Transverse colon (tissue), 4 donors: Measurements from ENCODE around the gene UTS2R.
A peak's percentile ranks its signal among the peaks of the same experiment; 100 is the strongest.

ENCODE experiments used
- EP300 ChIP-seq: sonication (generic); formaldehyde crosslinking; IDR thresholded peaks from one replicate; pipeline ENCODE4 v1.6.1; 2017; ENCODE audit warnings: antibody characterized with exemption, low read depth
- POLR2A ChIP-seq: fragments of 450-650 bp; IDR thresholded peaks from one replicate; pipeline ENCODE4 v1.6.1; 2016; ENCODE audit warnings: antibody characterized with exemption, mild to moderate bottlenecking, moderate library complexity
- POLR2AphosphoS5 ChIP-seq, 3 donors: sonication (generic); formaldehyde crosslinking; IDR thresholded peaks; one replicate each; pipeline ENCODE4 v1.6.1; 2016; ENCODE audit warnings: antibody characterized with exemption in 3 of 3
- TF ChIP-seq, protein P1 (sequence below), 5 experiments: fragments of 200-600 bp in 3 of 5; fragments of 450-650 bp in 2 of 5; sonication (generic) in 3 of 5; IDR thresholded peaks; 1 replicate in 2 of 5; 2 replicates in 3 of 5; pipeline ENCODE4 v1.5.1; 2016 to 2017; ENCODE audit warnings: antibody characterized with exemption in 5 of 5, inconsistent platforms in 3 of 5, mild to moderate bottlenecking in 2 of 5, moderate library complexity in 1 of 5

DNA sequence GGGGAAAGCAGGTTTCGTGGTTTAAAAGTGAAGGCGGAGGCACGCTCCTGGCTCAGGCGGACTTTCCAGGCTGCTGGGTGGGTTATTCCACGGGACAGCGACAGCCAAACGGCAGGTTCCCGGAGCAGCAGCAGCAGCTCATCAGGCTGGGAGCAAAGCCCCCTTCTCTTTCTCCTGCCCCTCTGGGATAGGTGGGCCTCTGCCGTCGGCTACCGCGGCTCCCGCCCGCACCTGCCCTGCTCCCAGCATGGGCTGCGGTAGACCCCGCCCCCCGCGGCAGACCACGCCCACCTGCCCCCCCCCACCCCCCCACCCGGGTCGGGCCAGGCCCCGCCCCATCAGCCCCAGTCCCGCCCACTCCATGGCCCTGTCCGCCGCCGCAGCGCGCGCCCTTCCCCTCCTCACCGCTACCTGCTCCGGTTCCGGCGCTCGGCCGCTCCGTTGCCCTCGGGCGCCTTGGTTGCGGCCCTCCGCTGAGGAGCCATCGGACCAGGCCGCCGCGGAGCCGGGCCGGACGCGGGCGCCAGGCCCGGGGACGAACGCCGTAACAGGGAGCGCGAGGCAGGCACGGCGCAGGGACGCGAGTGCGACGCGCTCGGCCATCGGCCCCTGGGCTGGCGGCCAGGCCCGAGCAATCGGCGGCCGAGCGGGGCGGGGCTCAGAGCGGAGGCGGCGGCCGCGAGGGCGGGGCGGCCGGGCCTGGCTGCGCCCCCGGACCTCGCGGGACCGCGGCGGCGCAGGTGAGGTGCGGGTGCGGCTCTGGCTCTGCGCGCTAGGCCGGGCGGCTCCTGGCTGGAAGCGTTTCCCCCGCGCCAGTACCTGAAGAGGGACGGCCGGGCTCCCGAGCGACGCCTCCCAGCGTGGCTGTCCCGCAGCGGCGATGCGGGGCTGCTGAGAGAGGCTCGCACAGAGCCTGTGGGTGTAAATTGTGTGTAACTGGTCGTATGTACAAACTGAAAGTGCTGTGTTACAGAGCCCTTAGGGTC is 46.7 kb downstream of the UTS2R start, which contains the start of the genes HEXD and OGFOD3:
- TF ChIP-seq POLR2A (peak; percentile 55), EP300 (no peak), POLR2AphosphoS5 (IDR thresholded peaks at IDR 0.05) (peak in 2 of 3 donors; percentile 54 to 63)
- TF ChIP-seq, protein P1, sequence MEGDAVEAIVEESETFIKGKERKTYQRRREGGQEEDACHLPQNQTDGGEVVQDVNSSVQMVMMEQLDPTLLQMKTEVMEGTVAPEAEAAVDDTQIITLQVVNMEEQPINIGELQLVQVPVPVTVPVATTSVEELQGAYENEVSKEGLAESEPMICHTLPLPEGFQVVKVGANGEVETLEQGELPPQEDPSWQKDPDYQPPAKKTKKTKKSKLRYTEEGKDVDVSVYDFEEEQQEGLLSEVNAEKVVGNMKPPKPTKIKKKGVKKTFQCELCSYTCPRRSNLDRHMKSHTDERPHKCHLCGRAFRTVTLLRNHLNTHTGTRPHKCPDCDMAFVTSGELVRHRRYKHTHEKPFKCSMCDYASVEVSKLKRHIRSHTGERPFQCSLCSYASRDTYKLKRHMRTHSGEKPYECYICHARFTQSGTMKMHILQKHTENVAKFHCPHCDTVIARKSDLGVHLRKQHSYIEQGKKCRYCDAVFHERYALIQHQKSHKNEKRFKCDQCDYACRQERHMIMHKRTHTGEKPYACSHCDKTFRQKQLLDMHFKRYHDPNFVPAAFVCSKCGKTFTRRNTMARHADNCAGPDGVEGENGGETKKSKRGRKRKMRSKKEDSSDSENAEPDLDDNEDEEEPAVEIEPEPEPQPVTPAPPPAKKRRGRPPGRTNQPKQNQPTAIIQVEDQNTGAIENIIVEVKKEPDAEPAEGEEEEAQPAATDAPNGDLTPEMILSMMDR (IDR thresholded peaks at IDR 0.05) = peak in 2 of 5 experiments; percentile 1 to 22
